GM21381 (cell line): ENCODE measurements around the gene NOS3.

Experiments
- ATAC-seq: cut with Tn5 transposase; IDR thresholded peaks from one replicate; pipeline ENCODE4 v1.9.1; 2021; ENCODE audit warnings: mild to moderate bottlenecking, moderate library complexity; ENCODE audit not compliant: unreplicated experiment

The NOS3 gene

DNA sequence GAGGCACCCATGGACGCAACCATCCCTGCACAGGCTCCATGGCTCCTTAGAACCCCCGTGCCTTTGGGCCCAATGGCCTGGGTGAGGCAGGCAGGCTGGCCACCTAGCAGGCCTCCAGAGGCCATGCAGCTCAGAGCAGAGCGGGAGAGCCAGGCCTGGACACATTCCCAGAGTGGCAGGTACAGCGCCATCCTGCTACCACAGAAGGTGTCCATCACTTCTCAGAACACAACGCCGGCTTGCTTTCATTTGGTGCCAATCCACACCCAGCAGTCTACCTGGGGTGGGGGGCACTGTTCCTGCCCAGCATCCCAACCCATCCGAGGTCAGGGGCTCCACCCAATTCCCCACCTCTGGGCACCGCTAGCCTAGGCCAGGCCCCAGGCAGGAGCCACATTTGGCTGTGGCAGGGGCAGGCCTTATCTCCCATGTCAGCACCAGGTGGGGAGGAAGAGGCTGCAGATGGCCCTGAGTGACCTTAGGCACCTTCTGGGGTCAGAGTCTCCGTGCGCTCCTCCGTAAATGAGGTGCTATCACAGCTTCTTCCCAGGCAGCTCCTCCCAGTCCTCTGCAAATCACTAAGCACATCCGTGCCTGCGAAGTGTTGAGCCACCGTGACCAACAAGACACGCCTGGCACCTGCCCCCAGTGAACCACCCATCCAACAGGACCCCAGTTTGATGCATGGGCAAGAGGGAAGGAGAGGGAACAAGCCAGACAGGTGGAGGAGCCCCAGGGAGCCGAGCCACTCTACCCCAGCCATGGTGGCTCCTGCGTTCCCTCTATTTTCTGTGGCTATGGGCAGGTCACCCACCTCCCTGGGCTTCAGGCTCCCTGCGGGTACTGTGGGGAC is 26.9 kb upstream of the NOS3 start:
- ATAC-seq: no peak

DNA sequence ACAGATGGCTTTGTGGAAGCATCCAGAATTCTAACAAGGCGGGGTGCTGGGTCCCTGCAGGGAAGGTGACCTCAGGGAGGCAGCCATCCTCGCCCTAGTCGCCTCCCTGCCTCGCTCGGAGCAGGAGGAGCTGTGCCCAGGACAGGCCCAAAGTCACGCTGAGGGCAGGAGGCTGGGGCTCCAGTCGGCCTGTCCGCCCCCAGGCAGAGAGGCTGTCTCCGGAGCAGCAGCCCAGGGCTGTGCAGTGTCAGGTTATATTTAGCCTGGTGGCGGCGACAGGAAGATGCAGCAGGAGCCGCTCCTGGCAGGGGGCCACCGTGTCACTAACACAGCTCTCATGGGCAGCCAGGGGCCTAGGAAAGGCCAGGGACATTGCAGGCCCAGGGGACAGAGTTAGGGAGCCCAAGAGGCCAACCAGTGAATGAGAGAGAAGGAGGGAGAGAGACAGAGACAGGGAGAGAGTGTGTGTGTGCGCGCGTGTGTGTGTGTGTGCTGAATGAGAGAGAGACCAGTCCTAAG is 26.2 kb upstream of the NOS3 start:
- no peak for ATAC-seq

DNA sequence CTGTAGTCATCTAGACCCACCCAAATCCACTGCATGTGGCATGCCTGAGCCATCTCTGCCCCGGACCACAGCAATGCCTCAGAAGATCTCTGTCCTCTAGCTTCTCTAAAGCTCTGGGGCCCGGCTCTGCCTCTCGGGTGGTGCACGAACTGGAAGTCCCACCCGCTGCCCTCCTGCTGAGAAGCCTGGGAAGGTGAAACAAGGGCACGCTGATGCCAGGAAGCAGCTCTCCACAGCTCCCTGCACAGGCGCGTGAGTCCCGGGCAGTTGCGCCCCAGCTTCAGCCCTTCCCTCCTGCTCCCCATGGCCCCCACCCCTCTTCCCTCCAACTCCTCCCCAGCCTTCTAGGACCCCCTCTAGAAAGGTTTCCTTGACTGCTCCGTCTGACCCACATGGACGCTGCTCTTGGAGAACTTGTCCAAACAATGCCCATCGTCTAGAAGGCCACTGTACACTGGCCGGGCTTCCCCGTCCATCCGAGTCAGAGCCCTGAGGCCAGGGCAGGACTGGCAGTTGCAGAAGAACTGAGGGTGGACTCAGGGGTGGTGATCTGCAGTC is 25.5 kb upstream of the NOS3 start:
- no peak for ATAC-seq

- no peak for ATAC-seq
Measured at GRCh38 chr7:150966002-150966401, 24.8 kb upstream of the NOS3 start.

GRCh38 chr7:150967349-150967748 is 23.5 kb upstream of the NOS3 start:
- no peak for ATAC-seq

DNA sequence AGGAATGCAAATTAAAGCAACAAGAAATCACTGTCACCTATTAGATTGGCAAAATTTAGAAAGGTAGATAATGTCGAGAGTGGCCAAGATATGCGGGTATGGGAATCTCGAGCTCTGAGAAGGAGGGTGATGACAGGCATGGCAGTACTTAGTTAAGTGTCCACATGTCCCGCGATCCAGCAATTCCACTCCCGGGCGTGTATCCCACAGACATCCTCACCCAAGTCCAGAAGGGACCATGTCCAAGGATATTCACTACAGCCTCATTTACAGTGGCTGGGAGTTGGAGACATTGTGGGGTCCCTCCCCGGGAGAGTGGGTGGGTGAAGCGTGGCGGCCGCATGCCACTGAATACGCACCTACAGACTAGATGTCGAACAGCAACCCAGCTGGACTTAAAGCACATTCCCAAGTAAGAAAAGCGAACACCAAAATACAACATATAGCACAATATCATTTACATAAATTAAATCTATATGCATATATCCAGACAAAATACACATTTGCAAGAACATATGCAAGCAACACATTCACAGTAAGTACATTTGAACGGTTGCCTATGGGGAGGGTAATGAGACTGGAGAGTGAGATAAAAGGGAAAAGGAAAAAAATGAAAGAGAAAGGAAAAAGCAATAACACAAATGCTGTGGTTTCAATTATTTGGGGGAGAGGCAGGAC is 22.6 kb upstream of the NOS3 start:
- no peak for ATAC-seq

- ATAC-seq: no peak
Measured at GRCh38 chr7:150968734-150969372, 22.0 kb upstream of the NOS3 start.

GRCh38 chr7:150969475-150969874 is 21.3 kb upstream of the NOS3 start:
- no peak for ATAC-seq

DNA sequence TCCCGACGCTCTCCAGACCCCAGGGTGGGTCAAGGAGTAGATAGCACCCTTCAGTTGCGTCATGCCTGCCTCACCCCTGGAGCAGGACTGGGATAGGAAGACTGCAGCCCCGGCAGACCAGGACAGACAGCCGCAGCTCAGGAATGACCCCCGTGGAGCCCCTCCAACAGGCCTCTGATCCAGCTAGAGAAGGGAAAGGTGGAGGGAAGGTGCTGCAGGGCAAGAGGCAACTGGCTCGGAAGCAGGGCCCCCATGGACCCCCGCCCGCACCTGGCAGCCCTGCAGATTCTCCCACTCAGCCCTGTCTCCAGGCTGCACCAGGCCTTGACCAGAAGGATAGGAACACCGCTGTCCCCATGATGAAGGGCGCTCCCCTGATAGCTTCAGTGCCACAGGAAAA is 20.4 kb upstream of the NOS3 start:
- no peak for ATAC-seq

GRCh38 chr7:150971242-150972022 is 19.4 kb upstream of the NOS3 start:
- no peak for ATAC-seq

DNA sequence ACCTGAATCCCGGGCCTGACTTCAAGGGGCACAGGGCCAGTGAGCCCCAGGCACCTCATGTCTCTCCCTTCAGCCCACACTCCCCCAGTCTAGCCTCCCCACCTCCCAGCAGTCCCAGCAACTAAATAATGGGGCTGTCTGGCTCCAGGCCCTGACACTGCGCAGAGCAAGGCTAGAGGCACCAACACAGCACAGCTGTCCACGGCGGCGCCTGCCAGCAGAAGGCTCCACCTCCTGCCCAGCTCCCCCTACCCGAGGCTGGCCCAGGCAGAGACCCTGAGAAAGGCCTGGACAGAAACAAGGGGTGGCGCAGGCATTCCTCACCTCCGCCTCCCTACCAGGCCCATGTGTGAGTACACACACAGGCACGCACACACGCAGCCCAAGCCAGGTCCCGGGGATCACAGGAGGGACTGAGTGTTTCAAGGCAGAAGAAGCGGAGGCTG is 18.8 kb upstream of the NOS3 start:
- ATAC-seq: no peak

- no peak for ATAC-seq
Measured at GRCh38 chr7:150972741-150973140, 18.1 kb upstream of the NOS3 start.

- no peak for ATAC-seq
Measured at GRCh38 chr7:150973571-150974451, 17.0 kb upstream of the NOS3 start.

DNA sequence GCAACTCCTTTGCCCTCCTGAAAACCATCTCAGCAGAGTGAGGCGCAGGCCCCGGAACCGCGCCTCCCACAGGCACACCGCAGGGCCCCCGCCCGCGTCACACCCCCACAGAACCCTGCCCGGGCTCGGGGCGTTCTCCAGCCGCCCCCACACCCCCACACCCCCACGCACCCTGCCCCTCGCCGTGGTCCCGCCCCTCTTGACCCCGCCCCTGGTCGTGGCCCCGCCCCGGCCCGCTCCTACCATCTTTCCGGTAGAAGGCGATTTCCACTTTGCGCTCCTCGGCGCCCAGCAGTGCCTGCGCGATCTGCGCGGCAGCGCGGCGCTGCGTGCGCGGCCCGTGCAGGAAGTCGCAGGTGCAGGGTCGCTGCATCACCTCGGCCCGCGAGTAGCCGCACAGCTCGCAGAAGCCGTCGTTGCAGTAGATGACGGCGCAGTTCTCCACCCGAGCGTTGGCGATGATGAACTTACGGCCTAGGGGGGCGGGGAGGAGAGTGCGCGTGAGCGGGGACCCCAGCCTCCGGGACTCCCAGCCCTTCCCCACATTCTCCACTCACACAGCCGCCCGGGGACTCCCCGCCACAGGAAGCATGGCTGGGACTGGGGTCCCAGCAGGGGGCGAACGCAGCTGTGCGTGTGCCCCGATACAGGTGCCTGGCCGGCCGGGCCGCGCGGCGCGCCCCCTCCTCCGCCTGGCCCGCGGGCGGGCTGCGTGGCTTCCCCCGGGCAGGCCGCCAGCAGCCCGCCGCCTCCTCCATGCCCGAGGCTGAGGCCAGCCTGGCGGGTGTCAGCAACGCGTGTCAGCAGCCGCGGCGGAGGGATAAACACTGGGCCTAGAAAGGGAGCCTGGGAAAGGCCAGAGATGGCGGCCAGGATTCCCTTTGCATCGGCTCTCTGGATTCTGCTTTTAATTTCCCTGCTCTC is 16.1 kb upstream of the NOS3 start:
- peak; percentile 66 for ATAC-seq

DNA sequence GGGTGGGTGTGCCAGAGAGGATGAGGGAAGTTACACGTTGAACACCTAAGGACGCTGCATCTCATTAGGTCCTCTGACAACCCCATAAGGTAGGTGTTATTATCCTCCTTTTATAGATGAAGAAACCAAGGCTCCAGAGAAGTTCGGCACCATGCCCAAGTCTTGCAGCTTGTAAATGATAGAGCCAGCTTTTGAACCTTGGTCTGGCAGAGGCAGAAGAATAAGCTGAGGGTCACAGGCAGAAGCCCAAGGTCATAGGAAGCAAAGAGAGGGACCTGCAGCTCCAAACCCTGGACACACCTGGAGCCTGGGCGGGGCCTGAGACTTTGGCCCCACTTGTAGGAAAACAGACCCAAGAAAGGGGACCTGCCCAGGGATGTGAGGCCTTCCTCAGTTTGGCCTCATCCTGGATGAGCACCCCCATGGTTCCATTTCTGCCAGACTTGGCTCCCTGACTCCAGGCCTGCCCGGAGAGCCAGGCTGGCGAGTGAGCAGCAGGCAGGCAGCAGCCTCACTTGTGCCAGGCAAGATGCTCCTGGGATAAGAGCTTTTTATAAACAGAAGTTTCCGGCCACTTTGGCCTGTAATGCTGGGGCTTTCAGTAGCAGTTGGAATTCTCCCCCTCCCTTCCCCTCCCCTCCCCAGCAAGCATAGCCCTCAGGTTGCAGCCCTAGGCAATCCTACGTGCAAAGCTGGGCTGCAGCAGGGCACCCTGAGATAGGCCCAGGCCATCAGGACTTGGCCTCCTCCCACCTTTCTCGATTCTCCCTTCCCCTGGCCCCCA is 15.1 kb upstream of the NOS3 start:
- ATAC-seq: no peak

DNA sequence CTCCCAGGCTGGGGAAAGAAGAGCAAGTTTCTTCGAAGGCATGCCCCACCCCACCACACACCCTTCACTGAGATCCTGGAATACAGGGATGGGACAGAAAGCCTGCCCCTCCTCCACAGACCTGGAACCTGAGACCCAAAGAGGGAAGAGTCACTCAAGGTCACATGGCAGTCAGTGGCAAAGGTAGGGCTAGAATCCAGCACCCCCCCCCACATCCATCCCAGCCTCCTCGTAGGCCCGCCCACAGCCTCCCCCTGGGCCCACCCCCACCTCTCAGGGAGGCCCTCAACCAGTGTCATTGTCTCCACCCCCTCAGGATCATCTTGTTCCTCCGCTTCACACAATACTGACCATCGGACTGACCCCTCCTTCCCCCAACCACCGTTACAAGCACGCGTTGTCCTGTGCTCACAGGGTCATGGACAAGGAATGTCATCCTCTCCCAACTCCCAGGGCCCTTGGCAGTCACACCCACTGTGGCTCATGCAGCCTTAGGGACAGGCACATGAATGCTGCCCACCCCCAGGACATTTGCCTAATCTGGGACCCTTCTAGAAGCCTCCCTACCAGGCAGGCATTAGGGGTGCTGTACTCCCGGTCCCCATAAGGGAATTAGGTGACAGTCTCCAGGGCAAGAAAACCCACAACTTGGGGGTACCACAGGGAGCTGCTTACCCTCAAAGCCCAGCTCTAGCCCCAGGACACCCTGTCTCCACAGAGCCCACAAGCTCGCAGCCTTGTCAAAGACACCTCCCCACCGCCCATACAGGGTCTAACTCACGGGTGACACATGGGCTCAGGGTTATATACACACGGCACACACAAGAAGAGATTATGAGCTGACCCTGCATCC is 14.1 kb upstream of the NOS3 start:
- ATAC-seq: no peak
